H1 (cell line): ENCODE data around the gene MMP12. TPM values are rescaled to one million over a fixed set of nuclear protein-coding genes. Genes with fewer than 3 reads are reported as not detected.

ENCODE experiments used
- CTCF ChIA-PET: fragments of 300-600 bp; sonication (Branson Sonifier 250); formaldehyde crosslinking; loops from one replicate; lab custom pipeline; 2021; ENCODE audit not compliant: partially characterized antibody; lab: Charles Lee
- POLR2A ChIA-PET: fragments of 300-600 bp; sonication (Branson Sonifier 250); formaldehyde crosslinking; loops from one replicate; lab custom pipeline; 2021; ENCODE audit warnings: inconsistent platforms; ENCODE audit not compliant: partially characterized antibody; lab: Charles Lee
- DNase-seq, 2 experiments: peaks; one replicate each; pipeline versions ENCODE4 v3.0.0 to v3.0.0-alpha.2; 2010 to 2022; ENCODE audit warnings: low spot score in 2 of 2, low read depth in 1 of 2, mixed read lengths in 1 of 2
- FAIRE-seq: peaks from 2 replicates; lab custom pipeline; 2011; peaks lifted over from hg19 to GRCh38; lab: Jason Lieb, UNC
- H2AFZ ChIP-seq: 2 replicates; pipeline ENCODE4 v1.8.1; 2012; ENCODE audit warnings: low read length, inconsistent platforms
- H2AK5ac ChIP-seq: 2 replicates; pipeline ENCODE4 v1.6.1; 2013; ENCODE audit warnings: low read depth, low read length
- H2BK120ac ChIP-seq: replicated peaks from 2 replicates; pipeline ENCODE3; 2013; ENCODE audit warnings: low read depth, low read length, inconsistent platforms
- H2BK12ac ChIP-seq: 2 replicates; pipeline ENCODE4 v1.6.1; 2013; ENCODE audit warnings: low read depth, low read length
- H2BK15ac ChIP-seq: 2 replicates; pipeline ENCODE4 v1.6.1; 2013; ENCODE audit warnings: low read length
- H2BK20ac ChIP-seq: 2 replicates; pipeline ENCODE4 v1.6.1; 2013; ENCODE audit warnings: low read length
- H2BK5ac ChIP-seq: 2 replicates; pipeline ENCODE4 v1.6.1; 2013; ENCODE audit warnings: low read depth, low read length
- H3K14ac ChIP-seq: 2 replicates; pipeline ENCODE4 v1.6.1; 2013; ENCODE audit warnings: inconsistent platforms; ENCODE audit not compliant: insufficient read length
- H3K18ac ChIP-seq: 2 replicates; pipeline ENCODE4 v1.6.1; 2013; ENCODE audit warnings: low read length; ENCODE audit errors: extremely low read depth
- H3K23ac ChIP-seq: 2 replicates; pipeline ENCODE4 v1.6.1; 2013; ENCODE audit warnings: inconsistent platforms; ENCODE audit not compliant: insufficient read length
- H3K23me2 ChIP-seq: 2 replicates; pipeline ENCODE4 v1.6.1; 2013; ENCODE audit warnings: low read depth, low read length
- H3K27ac ChIP-seq: 2 replicates; pipeline ENCODE4 v1.6.1; 2011; ENCODE audit warnings: low read depth, low read length, inconsistent platforms
- H3K27me3 ChIP-seq, 4 experiments: replicated peaks in 1 of 4; 1 replicate in 1 of 4; 2 replicates in 3 of 4; pipeline versions ENCODE4 v1.6.1 to v1.8.1; 2011 to 2013; ENCODE audit warnings: low read length in 3 of 4, mild to moderate bottlenecking in 3 of 4, inconsistent platforms in 2 of 4, mixed read lengths in 2 of 4, moderate library complexity in 1 of 4; ENCODE audit not compliant: control insufficient read depth in 3 of 4, insufficient read depth in 3 of 4; ENCODE audit errors: extremely low read depth in 1 of 4
- H3K36me3 ChIP-seq, 4 experiments: 2 replicates each; pipeline versions ENCODE4 v1.6.1 to v1.8.1; 2011 to 2013; ENCODE audit warnings: mild to moderate bottlenecking in 4 of 4, low read length in 3 of 4, moderate library complexity in 2 of 4, control low read depth in 1 of 4, inconsistent platforms in 1 of 4; ENCODE audit not compliant: insufficient read depth in 4 of 4, control insufficient read depth in 2 of 4
- H3K4ac ChIP-seq: replicated peaks from 2 replicates; pipeline ENCODE3; 2013; ENCODE audit warnings: low read length, low read depth, mixed read lengths, inconsistent platforms; ENCODE audit not compliant: insufficient read length
- H3K4me1 ChIP-seq, 4 experiments: replicated peaks in 1 of 4; 1 replicate in 1 of 4; 2 replicates in 3 of 4; pipeline versions ENCODE4 v1.6.1 to v1.8.1; 2011 to 2013; ENCODE audit warnings: low read length in 3 of 4, inconsistent platforms in 2 of 4, mixed read lengths in 1 of 4; ENCODE audit not compliant: insufficient read depth in 4 of 4, control insufficient read depth in 3 of 4
- H3K4me2 ChIP-seq, 2 experiments: 2 replicates each; pipeline versions ENCODE4 v1.6.1 to v1.8.1; 2011 to 2013; ENCODE audit warnings: low read depth in 2 of 2, low read length in 2 of 2, control low read depth in 1 of 2, inconsistent platforms in 1 of 2, mild to moderate bottlenecking in 1 of 2; ENCODE audit not compliant: insufficient read depth in 1 of 2
- H3K4me3 ChIP-seq, 4 experiments: fragments of 200-600, 300-600 bp in 1 of 4; sonication (generic), shearing (Covaris generic), sonication (Bioruptor Twin) in 1 of 4; 2 replicates each; pipeline versions ENCODE4 v1.5.1 to v1.8.1; 2011 to 2016; ENCODE audit warnings: low read length in 4 of 4, low read depth in 3 of 4, control low read depth in 2 of 4, inconsistent platforms in 2 of 4, mild to moderate bottlenecking in 2 of 4, mixed read lengths in 1 of 4, moderate library complexity in 1 of 4; ENCODE audit not compliant: insufficient read depth in 2 of 4; ENCODE audit errors: extremely low read depth in 1 of 4
- H3K56ac ChIP-seq: replicated peaks from 2 replicates; pipeline ENCODE3; 2013; ENCODE audit warnings: low read depth, mild to moderate bottlenecking, mixed read lengths, low read length, inconsistent platforms; ENCODE audit not compliant: insufficient read length
- H3K79me1 ChIP-seq: 2 replicates; pipeline ENCODE4 v1.6.1; 2013; ENCODE audit warnings: low read depth, low read length, control low read depth
- H3K79me2 ChIP-seq, 2 experiments: 2 replicates each; pipeline versions ENCODE4 v1.6.1 to v1.8.1; 2012 to 2013; ENCODE audit warnings: low read length in 2 of 2, mild to moderate bottlenecking in 2 of 2, inconsistent platforms in 1 of 2; ENCODE audit not compliant: insufficient read depth in 2 of 2, control insufficient read depth in 1 of 2
- H3K9ac ChIP-seq, 4 experiments: replicated peaks in 1 of 4; 1 replicate in 1 of 4; 2 replicates in 3 of 4; pipeline versions ENCODE4 v1.6.1 to v1.8.1; 2011 to 2013; ENCODE audit warnings: low read depth in 3 of 4, low read length in 3 of 4, control low read depth in 2 of 4, mild to moderate bottlenecking in 2 of 4, moderate library complexity in 2 of 4, inconsistent platforms in 1 of 4; ENCODE audit errors: extremely low read depth in 1 of 4
- H3K9me3 ChIP-seq, 2 experiments: 2 replicates each; pipeline versions ENCODE4 v1.6.1 to v1.8.1; 2012 to 2013; ENCODE audit warnings: mild to moderate bottlenecking in 2 of 2, moderate library complexity in 2 of 2, control low read depth in 1 of 2, inconsistent platforms in 1 of 2, low read depth in 1 of 2, low read length in 1 of 2, mixed read lengths in 1 of 2; ENCODE audit not compliant: insufficient read depth in 2 of 2
- H4K20me1 ChIP-seq, 2 experiments: replicated peaks in 1 of 2; 2 replicates each; pipeline versions ENCODE3 to v1.8.1; 2011 to 2013; ENCODE audit warnings: inconsistent platforms in 2 of 2, low read length in 2 of 2, mild to moderate bottlenecking in 1 of 2; ENCODE audit not compliant: insufficient read depth in 2 of 2, control insufficient read depth in 1 of 2
- H4K5ac ChIP-seq: 2 replicates; pipeline ENCODE4 v1.6.1; 2013; ENCODE audit warnings: low read length, low read depth, mixed read lengths, inconsistent platforms; ENCODE audit not compliant: insufficient read length
- H4K8ac ChIP-seq: 2 replicates; pipeline ENCODE4 v1.8.0; 2013; ENCODE audit warnings: mild to moderate bottlenecking, moderate library complexity, low read length, inconsistent platforms; ENCODE audit not compliant: insufficient read depth; ENCODE audit errors: extremely low read depth
- H4K91ac ChIP-seq: replicated peaks from 2 replicates; pipeline ENCODE3; 2013; ENCODE audit warnings: low read length, mixed read lengths, inconsistent platforms; ENCODE audit not compliant: insufficient read length
- BRCA1 ChIP-seq: IDR thresholded peaks from 2 replicates; pipeline ENCODE4 v1.6.1; 2012; ENCODE audit warnings: low read depth, low read length, improper control_type of control experiment
- CHD1 ChIP-seq: IDR thresholded peaks from 2 replicates; pipeline ENCODE4 v1.6.1; 2012; ENCODE audit warnings: low read depth, low read length, improper control_type of control experiment
- GABPA ChIP-seq: IDR thresholded peaks from 2 replicates; pipeline ENCODE4 v1.6.1; 2011; ENCODE audit warnings: mild to moderate bottlenecking, low read length, moderate library complexity, borderline replicate concordance; ENCODE audit not compliant: insufficient read depth
- HDAC6 ChIP-seq: IDR thresholded peaks from one replicate; pipeline ENCODE4 v1.7.1; 2012; ENCODE audit warnings: low read depth, mild to moderate bottlenecking, inconsistent platforms, low read length, moderate library complexity
- KDM1A ChIP-seq: fragments of 200-600, 300-600 bp; sonication (generic); IDR thresholded peaks from 2 replicates; pipeline ENCODE4 v1.7.1; 2016; ENCODE audit warnings: mild to moderate bottlenecking, low read length, borderline replicate concordance
- KDM4A ChIP-seq: IDR thresholded peaks from one replicate; pipeline ENCODE4 v1.7.1; 2012; ENCODE audit warnings: low read depth, mild to moderate bottlenecking, moderate library complexity, low read length, inconsistent platforms; ENCODE audit not compliant: severe bottlenecking
- RFX5 ChIP-seq: IDR thresholded peaks from 2 replicates; pipeline ENCODE4 v1.6.1; 2011; ENCODE audit warnings: low read depth, low read length, improper control_type of control experiment, borderline replicate concordance
- RNF2 ChIP-seq: fragments of 200-900, 300-1000 bp; sonication (generic); IDR thresholded peaks from 2 replicates; pipeline ENCODE4 v1.7.1; 2016; ENCODE audit warnings: borderline replicate concordance, low read depth, mild to moderate bottlenecking, antibody characterized with exemption, low read length; ENCODE audit not compliant: poor library complexity, severe bottlenecking; ENCODE audit errors: missing control alignments
- SP4 ChIP-seq: IDR thresholded peaks from 2 replicates; pipeline ENCODE4 v1.6.1; 2012; ENCODE audit warnings: low read length, inconsistent platforms
- SUZ12 ChIP-seq: fragments of 200-600 bp; sonication (generic); IDR thresholded peaks from 2 replicates; pipeline ENCODE4 v1.6.1; 2012; ENCODE audit warnings: mild to moderate bottlenecking, inconsistent platforms, low read length, moderate library complexity, mixed read lengths
- WGBS, 2 experiments: shearing (Covaris generic) in 1 of 2; methylation state at CpG; one replicate each; pipeline versions ENCODE4 v1.1.6 to v1.1.7; 2013 to 2015; ENCODE audit warnings: low lambda C conversion rate in 2 of 2, mixed read lengths in 2 of 2, inconsistent platforms in 1 of 2, low coverage in 1 of 2, missing lambda C conversion rate in 1 of 2; ENCODE audit not compliant: insufficient replicate concordance in 2 of 2, insufficient coverage in 1 of 2, insufficient read length in 1 of 2; ENCODE audit errors: extremely low coverage in 1 of 2, missing lambda C conversion rate in 1 of 2; 5-methylcytosine and 5-hydroxymethylcytosine counted together
- polyA plus RNA-seq, 7 experiments: library from polyadenylated mRNA; depleted of rRNA in 3 of 7; stranded (reverse) in 5 of 7; unstranded in 2 of 7; fragments of >200 nt in 5 of 7; fragments of 200-250 nt in 2 of 7; gene quantifications; 1 replicate in 5 of 7; 2 replicates in 1 of 7; 4 replicates in 1 of 7; pipeline versions ENCODE4 v1.2.1 to v1.2.3, GENCODE V29; 2011 to 2013; ENCODE audit warnings: missing spikeins in 2 of 7, mixed read lengths in 2 of 7
- total RNA-seq: library from RNA; stranded (reverse); fragmentation: NEBNext Ultra II Directional; extraction: Animal tissue kit (Norgen Biotek cat#: 25700); gene quantifications from 2 replicates; pipeline ENCODE4 v1.2.1, GENCODE V29; 2021
- TF ChIP-seq, protein P1 (sequence below): IDR thresholded peaks from 2 replicates; pipeline ENCODE4 v1.6.1; 2011; ENCODE audit warnings: low read length, improper control_type of control experiment

MMP12 gene
- total and polyA plus RNA-seq, 2 of the 8 experiments (the other 6 are each of a cell fraction or from before 2014, with no cell fraction given) = not detected

DNA sequence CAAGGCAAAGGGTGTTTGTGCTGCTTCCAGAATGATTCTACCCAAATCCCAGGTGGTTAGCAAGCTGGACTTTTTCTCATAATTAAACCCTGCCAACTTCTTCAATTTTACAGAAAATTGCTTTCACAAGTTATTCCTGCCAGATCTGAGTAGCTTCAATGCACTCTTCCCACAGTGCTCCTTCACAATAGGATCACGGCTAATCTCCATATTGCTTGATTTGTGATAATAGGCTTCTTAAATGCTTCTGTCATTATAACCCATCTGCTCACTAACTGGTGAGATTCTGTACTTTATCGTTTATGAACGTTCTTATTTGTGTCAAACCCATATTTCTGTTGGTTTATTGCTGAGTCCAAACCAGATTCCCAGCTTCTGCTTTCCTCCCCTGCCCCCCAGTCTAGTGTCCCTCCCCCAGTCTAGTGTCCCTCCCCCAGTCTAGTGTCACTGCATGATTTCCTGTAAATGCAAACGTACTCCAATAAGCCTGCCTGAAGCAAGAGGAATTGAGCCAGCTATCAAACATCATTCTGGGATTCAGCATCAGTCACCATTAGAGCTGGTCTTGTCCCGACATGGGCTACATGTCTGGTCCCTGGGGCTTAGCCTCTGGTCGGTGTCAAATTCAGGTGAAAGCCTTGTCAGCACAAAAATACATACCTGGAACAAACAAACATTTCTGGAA, 45.3 kb downstream of the MMP12 start:
- Histone ChIP-seq H3K9ac (no peak overlapping the region), H4K8ac (no peak overlapping the region), H4K91ac (no peak overlapping the region), H2BK5ac (no peak overlapping the region), H4K5ac (no peak overlapping the region), H3K79me1 (no peaks in the 10 kb centered on the region), H3K4me3 (no peak overlapping the region), H3K4me2 (no peak overlapping the region), H3K56ac (no peak overlapping the region), H3K4me1 (no peaks in the 10 kb centered on the region), H4K20me1 (no peaks in the 10 kb centered on the region), H3K23me2 (no peaks in the 10 kb centered on the region), H2AK5ac (no peak overlapping the region), H3K79me2 (no peaks in the 10 kb centered on the region), H2BK12ac (no peak overlapping the region), H2BK120ac (no peak overlapping the region), H3K18ac (no peak overlapping the region), H3K4ac (no peak overlapping the region), H2BK15ac (no peak overlapping the region), H3K9me3 (peaks cover 0 to 6% of the 10 kb centered on the region in 2 experiments; a peak in 1 of 4 replicates), H3K36me3 (no peaks in the 10 kb centered on the region), H3K14ac (no peak overlapping the region), H3K27ac (no peak overlapping the region), H3K23ac (no peak overlapping the region), H2AFZ (no peak overlapping the region), H3K27me3 (no peaks in the 10 kb centered on the region; a peak in 2 of 7 replicates), H2BK20ac (no peak overlapping the region)
- WGBS, 2 experiments = 81% methylated on average over 6 of the region's 6 CpGs; no CpG with 5 or more reads in 1 of the 2 experiments
- FAIRE-seq (peak; percentile 24), DNase-seq (no peak)
- ChIA-PET CTCF (interaction anchor here (0.7 to 2.5 kb wide), 10 partner anchors 16 to 222 kb away, joined by 3 to 9 read pairs (median 3); partner anchors contain the start of gene MMP1), POLR2A (no interaction called here)
- TF ChIP-seq HDAC6 (no peak), BRCA1 (no peak), RFX5 (no peak), GABPA (no peak), KDM4A (no peak), RNF2 (no peak), KDM1A (no peak), SUZ12 (no peak), SP4 (no peak), CHD1 (no peak)
- TF ChIP-seq, protein P1, sequence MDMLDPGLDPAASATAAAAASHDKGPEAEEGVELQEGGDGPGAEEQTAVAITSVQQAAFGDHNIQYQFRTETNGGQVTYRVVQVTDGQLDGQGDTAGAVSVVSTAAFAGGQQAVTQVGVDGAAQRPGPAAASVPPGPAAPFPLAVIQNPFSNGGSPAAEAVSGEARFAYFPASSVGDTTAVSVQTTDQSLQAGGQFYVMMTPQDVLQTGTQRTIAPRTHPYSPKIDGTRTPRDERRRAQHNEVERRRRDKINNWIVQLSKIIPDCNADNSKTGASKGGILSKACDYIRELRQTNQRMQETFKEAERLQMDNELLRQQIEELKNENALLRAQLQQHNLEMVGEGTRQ = no peak
